OCI-LY3 (cell line): Measurements from ENCODE around the gene AHSG.

Source experiments
- EZH2phosphoT487 ChIP-seq: fragments of 200-600 bp; shearing (Covaris generic); IDR thresholded peaks from 2 replicates; pipeline ENCODE4 v1.6.1; 2018; ENCODE audit warnings: antibody characterized with exemption, mixed run types, low read depth
- TF ChIP-seq, protein P1 (sequence below): fragments of 200-600, 300-600 bp; sonication (generic); IDR thresholded peaks from 2 replicates; pipeline ENCODE4 v1.5.1; 2014; ENCODE audit warnings: antibody characterized with exemption, low read length, low read depth

DNA sequence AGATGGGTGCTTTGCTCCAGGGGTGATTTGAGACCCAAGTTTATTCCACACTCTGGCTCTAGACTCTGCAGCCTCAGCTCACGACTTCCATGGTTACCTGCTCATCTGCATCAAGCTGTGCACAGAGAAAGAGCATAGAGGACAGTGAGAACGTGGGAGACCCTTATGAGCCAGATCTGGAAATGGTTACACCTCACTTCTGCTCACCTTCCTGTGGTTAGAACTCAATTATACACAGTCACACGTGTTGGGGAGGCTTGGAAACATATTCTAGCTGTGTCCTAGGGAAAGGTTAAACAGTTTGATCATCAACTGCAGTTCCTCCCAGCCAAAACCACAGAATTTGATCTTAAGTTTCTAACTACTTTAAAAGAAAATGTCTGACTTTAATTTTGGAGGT lies 29.2 kb downstream of the AHSG start:
- TF ChIP-seq, protein P1, sequence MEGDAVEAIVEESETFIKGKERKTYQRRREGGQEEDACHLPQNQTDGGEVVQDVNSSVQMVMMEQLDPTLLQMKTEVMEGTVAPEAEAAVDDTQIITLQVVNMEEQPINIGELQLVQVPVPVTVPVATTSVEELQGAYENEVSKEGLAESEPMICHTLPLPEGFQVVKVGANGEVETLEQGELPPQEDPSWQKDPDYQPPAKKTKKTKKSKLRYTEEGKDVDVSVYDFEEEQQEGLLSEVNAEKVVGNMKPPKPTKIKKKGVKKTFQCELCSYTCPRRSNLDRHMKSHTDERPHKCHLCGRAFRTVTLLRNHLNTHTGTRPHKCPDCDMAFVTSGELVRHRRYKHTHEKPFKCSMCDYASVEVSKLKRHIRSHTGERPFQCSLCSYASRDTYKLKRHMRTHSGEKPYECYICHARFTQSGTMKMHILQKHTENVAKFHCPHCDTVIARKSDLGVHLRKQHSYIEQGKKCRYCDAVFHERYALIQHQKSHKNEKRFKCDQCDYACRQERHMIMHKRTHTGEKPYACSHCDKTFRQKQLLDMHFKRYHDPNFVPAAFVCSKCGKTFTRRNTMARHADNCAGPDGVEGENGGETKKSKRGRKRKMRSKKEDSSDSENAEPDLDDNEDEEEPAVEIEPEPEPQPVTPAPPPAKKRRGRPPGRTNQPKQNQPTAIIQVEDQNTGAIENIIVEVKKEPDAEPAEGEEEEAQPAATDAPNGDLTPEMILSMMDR = no peak
- no peak for TF ChIP-seq EZH2phosphoT487
